GM21737 (cell line): Measurements from ENCODE around the gene BBS2.
A peak's percentile ranks its signal among the peaks of the same experiment; 100 is the strongest.

Experiments used
- ATAC-seq: cut with Tn5 transposase; IDR thresholded peaks from one replicate; pipeline ENCODE4 v1.9.1; 2021; ENCODE audit warnings: mild to moderate bottlenecking, moderate library complexity; ENCODE audit not compliant: unreplicated experiment

Gene BBS2

GRCh38 chr16:56478281-56479049, 41.4 kb downstream of the BBS2 start:
- ATAC-seq = no peak

GRCh38 chr16:56477096-56477878, 42.5 kb downstream of the BBS2 start:
- ATAC-seq = no peak

- no peak for ATAC-seq
Measured at GRCh38 chr16:56475201-56475600, 44.6 kb downstream of the BBS2 start.

GRCh38 chr16:56470666-56471065, 49.2 kb downstream of the BBS2 start:
- ATAC-seq = no peak

- ATAC-seq = no peak
Measured at GRCh38 chr16:56470232-56470631, 49.6 kb downstream of the BBS2 start.

- no peak for ATAC-seq
Measured at GRCh38 chr16:56469748-56470147, 50.1 kb downstream of the BBS2 start.

- no peak for ATAC-seq
Measured at GRCh38 chr16:56468800-56469199, 51.0 kb downstream of the BBS2 start.

- no peak for ATAC-seq
Measured at GRCh38 chr16:56466344-56466743, 53.5 kb downstream of the BBS2 start.

GRCh38 chr16:56463153-56463552, 56.7 kb downstream of the BBS2 start:
- ATAC-seq = no peak

GRCh38 chr16:56462064-56462796, 57.6 kb downstream of the BBS2 start:
- no peak for ATAC-seq

- ATAC-seq = no peak
Measured at GRCh38 chr16:56460101-56460500, 59.7 kb downstream of the BBS2 start.

- no peak for ATAC-seq
Measured at GRCh38 chr16:56457927-56458470, 61.8 kb downstream of the BBS2 start.

- peak; percentile 30 for ATAC-seq
Measured at GRCh38 chr16:56451753-56452689, 67.8 kb downstream of the BBS2 start.

- ATAC-seq = peak; percentile 97
Measured at GRCh38 chr16:56450986-56451752, 68.7 kb downstream of the BBS2 start, which contains the start of the genes NUDT21 and OGFOD1. Gene NUDT21 (minus strand): TSS chr16:56451332. CDS start chr16:56451202, 130 bp downstream. Gene OGFOD1 (plus strand): TSS chr16:56451554. CDS start chr16:56451613, 59 bp downstream.

GRCh38 chr16:56450275-56450985, 69.4 kb downstream of the BBS2 start:
- ATAC-seq = no peak

GRCh38 chr16:56448005-56448404, 71.8 kb downstream of the BBS2 start:
- no peak for ATAC-seq

GRCh38 chr16:56447286-56447685, 72.5 kb downstream of the BBS2 start:
- ATAC-seq = no peak

GRCh38 chr16:56438038-56438437, 81.8 kb downstream of the BBS2 start:
- no peak for ATAC-seq

- no peak for ATAC-seq
Measured at GRCh38 chr16:56436258-56436657, 83.6 kb downstream of the BBS2 start.
